Lower leg skin (tissue), 4 donors: ENCODE data around the gene GPR17. TPM values are rescaled to one million over a fixed set of nuclear protein-coding genes. Genes with fewer than 3 reads are reported as not detected.

Source experiments
- DNase-seq, 2 donors: peaks; one replicate each; pipeline ENCODE4 v3.0.0-alpha.2; 2019; ENCODE audit warnings: low spot score in 2 of 2
- H3K4me3 ChIP-seq: fragments of 200-600 bp; sonication (generic); 2 replicates; pipeline ENCODE4 v1.5.1; 2017; ENCODE audit warnings: mild to moderate bottlenecking, low read depth; ENCODE audit not compliant: poor library complexity, severe bottlenecking
- CTCF ChIP-seq, 3 donors: fragments of 450-650 bp; IDR thresholded peaks; one replicate each; pipeline ENCODE4 v1.5.1; 2016; ENCODE audit warnings: antibody characterized with exemption in 3 of 3, mild to moderate bottlenecking in 3 of 3, moderate library complexity in 2 of 3
- POLR2A ChIP-seq, 2 donors: fragments of 450-650 bp; IDR thresholded peaks; one replicate each; pipeline ENCODE4 v1.6.1; 2016 to 2017; ENCODE audit warnings: antibody characterized with exemption in 2 of 2, mild to moderate bottlenecking in 1 of 2, moderate library complexity in 1 of 2
- WGBS, 2 donors: methylation state at CpG; one replicate each; pipeline ENCODE4 v1.1.5; 2018; 5-methylcytosine and 5-hydroxymethylcytosine counted together
- intact Hi-C: fragments of 100-400 bp; cut with DNase I; formaldehyde crosslinking; loops from one replicate; pipeline ENCODE4 v1.15.0; 2023; ENCODE audit warnings: low total_unique reads
- total RNA-seq, 4 donors: library from RNA; depleted of rRNA; stranded (reverse); fragments of >200 nt; gene quantifications; one replicate each; pipeline ENCODE4 v1.1.0, GENCODE V29; 2016

GPR17 gene
- total RNA-seq, 4 donors from 2014 or later, result 0.88 TPM; not detected in 3

DNA sequence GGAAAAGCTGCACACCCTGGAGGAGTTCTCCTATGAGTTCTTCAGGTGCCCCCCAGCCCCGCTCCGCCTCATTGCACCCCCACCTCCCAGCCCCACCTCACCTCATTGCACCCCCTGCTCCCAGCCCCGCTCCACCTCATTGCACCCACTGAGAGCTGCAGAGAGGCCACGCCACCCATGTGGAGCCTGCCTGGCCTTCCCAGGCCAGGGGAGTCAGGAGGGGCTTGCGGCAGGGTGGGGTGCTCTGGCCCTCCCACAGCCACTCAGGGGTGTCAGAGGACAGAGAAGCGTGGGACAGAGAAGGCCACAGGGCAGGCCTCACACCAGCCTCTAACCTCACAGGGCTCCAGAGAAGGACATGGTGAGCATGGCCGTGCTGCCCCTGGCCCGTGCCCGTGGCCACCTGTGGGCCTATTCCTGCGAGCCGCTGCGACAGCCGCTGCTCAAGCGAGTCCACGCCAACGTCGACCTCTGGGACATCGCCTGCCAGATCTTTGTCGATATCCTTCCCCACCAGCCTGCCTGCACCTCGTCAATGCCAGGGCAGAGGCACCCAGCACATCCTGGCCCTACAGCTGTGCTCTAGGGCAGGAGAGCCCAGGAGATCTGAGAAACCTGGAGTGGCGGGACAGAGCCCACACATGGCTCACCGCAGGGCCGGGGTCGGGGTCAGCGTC, 15.0 kb upstream of the GPR17 start:
- DNase-seq, result no peak
- intact Hi-C loops, result no loop called here
- TF ChIP-seq CTCF (IDR thresholded peaks at IDR 0.05) (no peak), POLR2A (IDR thresholded peaks at IDR 0.05) (no peak)
- no peak overlapping the region for H3K4me3 ChIP-seq
- WGBS, 2 donors, result 86 to 90% methylated on average over 17 of the region's 25 CpGs

GRCh38 chr2:127631541-127631996, 14.4 kb upstream of the GPR17 start:
- TF ChIP-seq POLR2A (IDR thresholded peaks at IDR 0.05) (no peak), CTCF (IDR thresholded peaks at IDR 0.05) (no peak)
- intact Hi-C loops, result no loop called here
- WGBS, 2 donors, result 86 to 89% methylated on average over 12 to 15 of the region's 16 CpGs
- H3K4me3 ChIP-seq, result no peak overlapping the region
- no peak for DNase-seq

GRCh38 chr2:127631997-127632581, 13.9 kb upstream of the GPR17 start:
- no peak overlapping the region for H3K4me3 ChIP-seq
- 80% methylated on average over 10 to 12 of the region's 17 CpGs for WGBS, 2 donors
- TF ChIP-seq POLR2A (IDR thresholded peaks at IDR 0.05), result no peak
- no peak for TF ChIP-seq CTCF (IDR thresholded peaks at IDR 0.05)
- intact Hi-C loops, result no loop called here
- no peak for DNase-seq

GRCh38 chr2:127632592-127633489, 13.1 kb upstream of the GPR17 start:
- no peak for DNase-seq
- H3K4me3 ChIP-seq, result no peak overlapping the region
- TF ChIP-seq POLR2A (IDR thresholded peaks at IDR 0.05) (no peak), CTCF (IDR thresholded peaks at IDR 0.05) (no peak)
- WGBS, 2 donors, result 77 to 87% methylated on average over 22 to 25 of the region's 25 CpGs
- intact Hi-C loops, result no loop called here

GRCh38 chr2:127633556-127634065, 12.3 kb upstream of the GPR17 start:
- 65 to 73% methylated on average over 7 to 9 of the region's 9 CpGs for WGBS, 2 donors
- intact Hi-C loops, result no loop called here
- no peak overlapping the region for H3K4me3 ChIP-seq
- TF ChIP-seq CTCF (IDR thresholded peaks at IDR 0.05) (no peak), POLR2A (IDR thresholded peaks at IDR 0.05) (no peak)
- DNase-seq, result no peak
